Iris pigment epithelial cell (primary cell): ENCODE data around the gene PLPP4.

Source experiments
- DNase-seq: peaks from one replicate; pipeline ENCODE4 v3.0.0-alpha.2; 2011; ENCODE audit warnings: low read depth

The PLPP4 gene

DNA sequence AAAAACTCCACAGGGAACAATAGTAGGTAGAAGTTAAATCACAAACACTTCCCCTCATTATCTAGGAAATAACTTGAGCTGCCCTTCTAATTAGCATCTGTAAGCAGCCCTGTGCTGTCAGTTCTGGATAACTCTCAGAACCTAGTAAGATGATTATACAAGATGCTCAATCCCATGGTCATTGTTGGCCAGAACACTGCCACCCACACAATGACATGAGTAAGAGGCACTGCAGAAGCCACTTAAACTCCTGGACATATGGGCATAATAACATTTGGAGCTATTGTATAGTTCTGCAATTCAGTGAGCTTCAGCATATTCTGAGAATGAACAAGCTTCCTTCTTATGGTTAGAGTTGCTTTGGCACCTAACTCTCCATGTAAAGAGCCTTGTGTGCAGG lies 153.8 kb downstream of the PLPP4 start:
- no peak for DNase-seq

DNA sequence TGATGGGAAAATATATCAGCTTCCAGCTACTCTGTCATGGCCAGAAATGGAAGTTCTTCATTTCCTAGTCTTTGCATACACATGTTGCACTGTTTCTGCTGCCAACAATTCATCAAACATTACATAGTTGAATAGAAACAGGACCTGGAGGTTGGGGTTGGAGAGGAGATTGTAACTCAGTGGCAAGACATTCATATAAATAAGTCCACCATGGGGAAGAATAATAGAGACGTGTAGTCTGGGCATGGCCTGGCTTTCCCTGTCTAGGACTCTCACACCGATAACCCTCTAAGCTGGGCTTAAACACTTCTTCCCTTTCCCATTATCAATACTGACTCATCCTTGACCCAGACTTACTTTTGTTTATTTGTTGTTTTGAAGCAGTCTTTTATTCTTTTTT lies 155.7 kb downstream of the PLPP4 start:
- DNase-seq, result no peak

DNA sequence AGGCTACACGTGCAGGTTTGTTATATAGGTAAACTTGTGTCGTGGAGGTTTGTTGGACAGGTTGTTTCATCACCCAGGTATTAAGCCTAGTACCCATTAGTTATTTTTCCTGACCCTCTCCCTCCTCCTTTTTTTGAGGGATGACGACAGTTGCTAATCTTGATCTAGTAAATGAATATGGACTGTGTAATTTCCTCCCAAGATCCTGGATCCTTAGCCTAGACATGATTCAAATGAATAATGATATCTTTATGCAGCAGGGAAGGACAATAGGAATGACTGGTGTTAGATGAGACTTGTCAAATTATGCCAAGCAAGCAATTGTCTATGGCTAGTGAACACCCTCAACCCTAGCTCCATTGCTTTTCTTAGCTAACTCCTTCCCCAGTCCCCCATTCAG lies 156.2 kb downstream of the PLPP4 start:
- no peak for DNase-seq

DNA sequence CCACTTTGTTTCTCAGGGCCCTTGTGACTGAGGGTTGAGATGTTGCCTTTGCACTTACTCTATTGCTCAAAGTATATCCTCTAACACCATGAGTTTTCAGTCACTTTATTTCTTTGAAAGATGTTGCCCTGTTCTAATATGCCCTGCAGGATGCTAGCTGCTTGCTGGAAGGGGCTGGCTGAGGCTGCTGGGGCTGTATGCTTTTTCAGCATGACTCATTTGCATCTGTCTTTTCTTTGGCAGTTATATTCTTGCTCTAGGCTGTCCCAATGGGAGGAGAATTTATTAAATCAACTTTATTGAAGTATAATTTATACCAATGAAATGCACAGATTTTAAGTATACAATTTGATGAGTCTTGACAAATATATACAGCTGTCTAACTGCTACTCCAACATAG lies 157.7 kb downstream of the PLPP4 start:
- no peak for DNase-seq

DNA sequence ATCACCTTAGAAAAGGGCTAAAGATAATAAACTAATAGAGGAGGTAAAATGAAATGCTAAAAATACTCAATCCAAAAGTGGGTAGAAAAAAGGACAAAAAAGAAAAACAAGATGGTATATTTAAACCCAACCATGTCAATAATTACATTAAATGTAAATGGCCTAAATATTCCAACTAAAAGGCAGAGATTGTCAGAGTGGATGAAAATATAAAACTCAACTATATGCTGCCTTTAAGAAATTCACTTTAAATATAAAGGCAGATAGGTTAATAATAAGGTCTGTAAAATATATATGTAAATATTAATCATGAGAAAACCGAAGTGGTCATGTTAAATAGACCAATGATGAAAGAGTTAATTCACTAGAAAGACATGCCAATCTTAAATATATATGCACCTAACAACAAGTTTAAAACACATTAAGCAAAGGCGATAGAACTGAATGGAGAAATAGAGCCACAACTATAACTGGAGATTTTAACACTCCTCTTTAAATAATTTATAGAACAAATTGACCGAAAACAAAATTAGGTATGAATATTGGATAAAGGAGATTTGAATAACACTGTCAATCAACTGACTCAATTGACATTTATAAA lies 159.4 kb downstream of the PLPP4 start:
- DNase-seq, result no peak

DNA sequence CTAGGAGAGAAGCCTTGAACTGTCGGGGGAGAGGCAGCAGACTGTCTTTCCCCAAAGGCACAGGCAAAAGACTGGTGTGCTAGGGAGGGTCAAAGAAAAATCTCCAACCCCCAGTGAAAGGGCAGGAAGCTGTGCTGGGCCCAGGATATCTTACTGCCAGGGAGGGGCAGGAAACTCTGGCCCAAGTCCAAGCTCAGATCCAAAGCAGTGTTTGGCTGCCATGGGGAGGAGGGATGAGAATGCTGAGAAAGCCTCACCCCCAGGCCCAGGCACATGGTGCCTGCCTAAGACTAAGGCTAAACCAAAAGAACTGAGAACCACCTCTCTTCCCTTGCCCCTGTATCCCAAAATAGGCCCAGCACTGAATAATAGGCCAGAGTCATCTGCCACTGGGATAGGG lies 171.2 kb downstream of the PLPP4 start:
- DNase-seq, result no peak

DNA sequence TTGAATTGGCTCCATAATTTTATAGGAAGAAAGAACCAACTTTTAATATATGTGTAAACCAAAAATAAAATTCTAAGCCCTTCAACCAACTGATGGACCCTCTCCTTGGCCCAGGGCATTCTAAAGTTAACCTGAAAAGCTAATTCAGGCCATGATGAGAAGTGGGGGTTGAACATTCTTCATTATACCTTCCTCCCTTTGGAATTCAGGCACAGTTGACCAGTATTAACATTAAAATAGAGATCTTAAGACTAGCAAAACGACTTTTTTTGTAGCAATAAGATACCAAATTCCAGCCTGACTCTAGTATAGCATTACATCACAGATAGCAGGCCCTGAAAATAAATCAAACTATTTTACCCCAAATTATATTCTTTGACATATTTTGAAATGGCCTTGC lies 173.2 kb downstream of the PLPP4 start:
- DNase-seq, result no peak

DNA sequence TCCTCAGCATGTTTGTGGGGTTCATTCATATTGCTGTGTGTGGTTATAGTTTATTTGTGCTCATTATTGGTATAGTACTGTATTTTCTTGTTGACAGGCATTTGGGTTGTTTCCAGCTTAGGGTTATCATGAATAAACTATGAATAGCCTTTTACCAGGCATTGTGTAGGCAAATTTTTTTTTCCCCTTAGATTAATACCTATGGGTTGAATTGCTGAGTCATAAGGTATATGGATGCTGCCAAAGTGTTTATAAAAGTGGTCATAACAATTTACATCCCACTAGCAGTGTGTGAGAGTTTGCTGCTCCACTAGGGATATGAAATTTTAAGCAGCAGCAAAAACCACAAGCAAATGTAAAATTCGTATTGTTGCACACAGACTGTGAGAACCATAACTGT lies 175.0 kb downstream of the PLPP4 start:
- DNase-seq, result no peak

DNA sequence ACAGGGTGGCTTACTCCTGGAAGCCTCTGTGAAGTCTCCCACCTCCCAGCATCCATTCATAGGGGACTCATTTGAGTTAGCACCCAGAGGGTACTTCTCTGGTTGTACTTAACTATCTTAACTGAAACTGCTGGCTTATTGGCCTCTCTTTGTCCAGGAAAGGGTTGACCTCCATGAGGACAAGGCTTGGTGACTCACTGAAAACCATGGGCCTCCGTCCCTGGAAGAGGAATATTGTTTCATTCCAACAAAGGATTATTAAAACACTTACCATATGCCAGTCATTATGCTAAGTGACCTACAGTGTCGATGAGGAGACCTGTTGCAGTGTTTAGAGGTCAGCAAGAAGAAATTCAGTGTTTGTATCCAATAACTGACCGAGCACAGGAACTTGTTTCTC lies 175.9 kb downstream of the PLPP4 start:
- DNase-seq, result no peak

DNA sequence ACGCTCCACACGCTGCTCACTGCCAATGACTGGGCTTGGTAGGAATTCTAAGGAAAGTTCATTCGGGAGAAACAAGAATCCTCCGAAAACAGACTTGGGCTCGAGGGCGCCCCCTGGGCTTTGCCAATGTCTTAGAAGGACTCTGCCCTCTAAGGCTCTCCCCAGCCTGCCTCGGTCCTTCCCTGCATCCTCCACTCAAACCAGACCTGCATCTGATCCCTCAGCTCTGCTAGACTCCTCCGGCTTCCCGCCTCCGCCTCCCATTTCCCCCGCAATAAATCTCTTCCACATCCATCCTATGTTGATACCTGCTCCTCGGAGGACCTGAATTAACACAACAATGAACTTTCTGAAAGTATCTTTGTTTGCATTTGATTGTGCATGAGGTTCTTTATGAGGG lies 177.6 kb downstream of the PLPP4 start:
- DNase-seq, result no peak
